NCI-H526 treated with DMSO at 0.1 percent for 48 hours (cell line): ENCODE measurements around the gene SPSB1.

Source experiments
- DNase-seq: peaks from one replicate; lab custom pipeline; 2025; lab: John Stamatoyannopoulos, UW

SPSB1 gene

GRCh38 chr1:9260059-9260766 is 32.5 kb upstream of the SPSB1 start:
- DNase-seq: no peak

- DNase-seq: no peak
These were observed 31.2 kb upstream of the SPSB1 start for GRCh38 chr1:9261496-9261895.

- DNase-seq: no peak
These were observed 30.4 kb upstream of the SPSB1 start for GRCh38 chr1:9262096-9262986.

GRCh38 chr1:9263276-9263855 is 29.3 kb upstream of the SPSB1 start:
- DNase-seq: no peak

GRCh38 chr1:9263984-9264872 is 28.5 kb upstream of the SPSB1 start:
- DNase-seq: no peak

GRCh38 chr1:9265037-9265436 is 27.7 kb upstream of the SPSB1 start:
- no peak for DNase-seq

GRCh38 chr1:9265968-9266367 is 26.7 kb upstream of the SPSB1 start:
- no peak for DNase-seq

GRCh38 chr1:9267352-9267686 is 25.4 kb upstream of the SPSB1 start:
- DNase-seq: no peak

GRCh38 chr1:9267827-9268581 is 24.7 kb upstream of the SPSB1 start:
- DNase-seq: no peak

GRCh38 chr1:9269078-9269501 is 23.6 kb upstream of the SPSB1 start:
- DNase-seq: no peak

GRCh38 chr1:9269721-9270120 is 23.0 kb upstream of the SPSB1 start:
- no peak for DNase-seq

- DNase-seq: peak; percentile 42
These were observed 22.3 kb upstream of the SPSB1 start for GRCh38 chr1:9270290-9270883.

GRCh38 chr1:9271283-9271682 is 21.4 kb upstream of the SPSB1 start:
- DNase-seq: no peak

- DNase-seq: no peak
These were observed 20.7 kb upstream of the SPSB1 start for GRCh38 chr1:9271861-9272595.

- no peak for DNase-seq
These were observed 19.5 kb upstream of the SPSB1 start for GRCh38 chr1:9273177-9273576.

GRCh38 chr1:9275161-9275560 is 17.5 kb upstream of the SPSB1 start:
- no peak for DNase-seq

- no peak for DNase-seq
These were observed 17.1 kb upstream of the SPSB1 start for GRCh38 chr1:9275567-9276034.

- DNase-seq: no peak
These were observed 14.6 kb upstream of the SPSB1 start for GRCh38 chr1:9278116-9278515.

GRCh38 chr1:9278585-9279153 is 14.0 kb upstream of the SPSB1 start:
- DNase-seq: no peak
